ENCODE data around the gene HCN4. TPM values are rescaled to one million over a fixed set of nuclear protein-coding genes. Genes with fewer than 3 reads are reported as not detected.

HCN4 gene
- total and polyA plus RNA-seq, 2 donors (not counting 1 experiment from before 2014, with no cell fraction given) = not detected

- Histone ChIP-seq H3K9me3 (ENCODE audit: control insufficient read depth, insufficient read depth, low read depth, low read length) (no peaks in the 10 kb centered on the region), H3K27ac (ENCODE audit: insufficient read depth, low read length) (no peak overlapping the region), H3K4me2 (ENCODE audit: extremely low read depth, insufficient read depth, low read length) (no peak overlapping the region), H4K20me1 (ENCODE audit: control insufficient read depth, extremely low read depth, insufficient read depth, low read length) (no peaks in the 10 kb centered on the region), H3K36me3 (ENCODE audit: control insufficient read depth, insufficient read depth, low read length) (no peaks in the 10 kb centered on the region), H2AFZ (ENCODE audit: low read length) (no peak overlapping the region), H3K27me3 (ENCODE audit: control insufficient read depth, insufficient read depth, low read length) (peaks cover 3% of the 10 kb centered on the region), H3K4me1 (ENCODE audit: control insufficient read depth, extremely low read depth, insufficient read depth, low read length) (no peaks in the 10 kb centered on the region), H3K9ac (ENCODE audit: insufficient read depth, low read length) (no peak overlapping the region), H3K79me2 (ENCODE audit: control insufficient read depth, insufficient read depth, low read length) (no peaks in the 10 kb centered on the region), H3K4me3 (replicated peaks in 1 of 4; ENCODE audit: control extremely low read depth in 1 of 4, insufficient read depth in 1 of 4, low read depth in 3 of 4, low read length in 4 of 4) (no peak overlapping the region)
- TF ChIP-seq CTCF (conservative IDR thresholded peaks at IDR 0.05 in 1 of 2, IDR thresholded peaks at IDR 0.05 in 1 of 2; ENCODE audit: low read depth in 1 of 2, low read length in 2 of 2) = no peak
- TF ChIP-seq EZH2 (IDR thresholded peaks at IDR 0.05; ENCODE audit: low read length, missing control alignments) = no peak
- DNase-seq (ENCODE audit: low read depth in 2 of 2) = no peak
Observed at GRCh38 chr15:73320619-73321180, 48.1 kb downstream of the HCN4 start.

GRCh38 chr15:73319460-73320245 is 49.1 kb downstream of the HCN4 start:
- Histone ChIP-seq H3K9ac (ENCODE audit: insufficient read depth, low read length) (no peak overlapping the region), H2AFZ (ENCODE audit: low read length) (no peak overlapping the region), H3K4me2 (ENCODE audit: extremely low read depth, insufficient read depth, low read length) (no peak overlapping the region), H3K9me3 (ENCODE audit: control insufficient read depth, insufficient read depth, low read depth, low read length) (no peaks in the 10 kb centered on the region), H3K4me3 (replicated peaks in 1 of 4; ENCODE audit: control extremely low read depth in 1 of 4, insufficient read depth in 1 of 4, low read depth in 3 of 4, low read length in 4 of 4) (no peak overlapping the region), H3K79me2 (ENCODE audit: control insufficient read depth, insufficient read depth, low read length) (no peaks in the 10 kb centered on the region), H4K20me1 (ENCODE audit: control insufficient read depth, extremely low read depth, insufficient read depth, low read length) (no peaks in the 10 kb centered on the region), H3K27ac (ENCODE audit: insufficient read depth, low read length) (no peak overlapping the region), H3K36me3 (ENCODE audit: control insufficient read depth, insufficient read depth, low read length) (no peaks in the 10 kb centered on the region), H3K27me3 (ENCODE audit: control insufficient read depth, insufficient read depth, low read length) (peaks cover 3% of the 10 kb centered on the region), H3K4me1 (ENCODE audit: control insufficient read depth, extremely low read depth, insufficient read depth, low read length) (no peaks in the 10 kb centered on the region)
- TF ChIP-seq CTCF (conservative IDR thresholded peaks at IDR 0.05 in 1 of 2, IDR thresholded peaks at IDR 0.05 in 1 of 2; ENCODE audit: low read depth in 1 of 2, low read length in 2 of 2) (no peak), EZH2 (IDR thresholded peaks at IDR 0.05; ENCODE audit: low read length, missing control alignments) (no peak)
- no peak for DNase-seq (ENCODE audit: low read depth in 2 of 2)

GRCh38 chr15:73318463-73319351 is 50.1 kb downstream of the HCN4 start:
- no peak for TF ChIP-seq EZH2 (IDR thresholded peaks at IDR 0.05; ENCODE audit: low read length, missing control alignments)
- no peak for TF ChIP-seq CTCF (conservative IDR thresholded peaks at IDR 0.05 in 1 of 2, IDR thresholded peaks at IDR 0.05 in 1 of 2; ENCODE audit: low read depth in 1 of 2, low read length in 2 of 2)
- Histone ChIP-seq H3K27ac (ENCODE audit: insufficient read depth, low read length) (no peak overlapping the region), H3K27me3 (ENCODE audit: control insufficient read depth, insufficient read depth, low read length) (peaks cover 3% of the 10 kb centered on the region), H3K9me3 (ENCODE audit: control insufficient read depth, insufficient read depth, low read depth, low read length) (no peaks in the 10 kb centered on the region), H3K4me3 (replicated peaks in 1 of 4; ENCODE audit: control extremely low read depth in 1 of 4, insufficient read depth in 1 of 4, low read depth in 3 of 4, low read length in 4 of 4) (no peak overlapping the region), H3K4me2 (ENCODE audit: extremely low read depth, insufficient read depth, low read length) (no peak overlapping the region), H2AFZ (ENCODE audit: low read length) (no peak overlapping the region), H3K4me1 (ENCODE audit: control insufficient read depth, extremely low read depth, insufficient read depth, low read length) (no peaks in the 10 kb centered on the region), H3K36me3 (ENCODE audit: control insufficient read depth, insufficient read depth, low read length) (no peaks in the 10 kb centered on the region), H3K9ac (ENCODE audit: insufficient read depth, low read length) (no peak overlapping the region), H4K20me1 (ENCODE audit: control insufficient read depth, extremely low read depth, insufficient read depth, low read length) (no peaks in the 10 kb centered on the region), H3K79me2 (ENCODE audit: control insufficient read depth, insufficient read depth, low read length) (no peaks in the 10 kb centered on the region)
- DNase-seq (ENCODE audit: low read depth in 2 of 2) = peak in 1 of 2 donors; percentile 4
